Astrocyte (in vitro differentiated cells and primary cell): ENCODE measurements around the gene DIDO1. TPM values are rescaled to one million over a fixed set of nuclear protein-coding genes. Genes with fewer than 3 reads are reported as not detected.

Source experiments
- DNase-seq: peaks from one replicate; pipeline ENCODE4 v3.0.0-alpha.2; 2010; ENCODE audit warnings: low read depth
- FAIRE-seq: peaks from 2 replicates; lab custom pipeline; 2011; peaks lifted over from hg19 to GRCh38; lab: Jason Lieb, UNC
- H2AFZ ChIP-seq: 2 replicates; pipeline ENCODE4 v1.6.0; 2012; ENCODE audit warnings: low read depth, low read length, inconsistent platforms
- H3K27ac ChIP-seq: 2 replicates; pipeline ENCODE4 v1.5.1; 2011; ENCODE audit warnings: low read depth, low read length, inconsistent platforms
- H3K27me3 ChIP-seq: 2 replicates; pipeline ENCODE4 v1.6.0; 2011; ENCODE audit warnings: low read length, inconsistent platforms; ENCODE audit not compliant: insufficient read depth
- H3K36me3 ChIP-seq: 2 replicates; pipeline ENCODE4 v1.5.1; 2011; ENCODE audit warnings: low read length, inconsistent platforms; ENCODE audit not compliant: insufficient read depth
- H3K4me1 ChIP-seq: 2 replicates; pipeline ENCODE4 v1.5.1; 2011; ENCODE audit warnings: low read length, inconsistent platforms; ENCODE audit not compliant: insufficient read depth
- H3K4me2 ChIP-seq: 2 replicates; pipeline ENCODE4 v1.6.0; 2012; ENCODE audit warnings: low read length, inconsistent platforms
- H3K4me3 ChIP-seq: 2 replicates; pipeline ENCODE4 v1.5.1; 2011; ENCODE audit warnings: low read depth, mild to moderate bottlenecking, low read length, inconsistent platforms; ENCODE audit not compliant: insufficient read depth
- H3K79me2 ChIP-seq: 2 replicates; pipeline ENCODE4 v1.6.0; 2012; ENCODE audit warnings: mild to moderate bottlenecking, low read length, inconsistent platforms; ENCODE audit not compliant: insufficient read depth
- H3K9ac ChIP-seq: 2 replicates; pipeline ENCODE4 v1.6.0; 2012; ENCODE audit warnings: mild to moderate bottlenecking, low read length, inconsistent platforms
- H3K9me3 ChIP-seq: 2 replicates; pipeline ENCODE4 v1.5.1; 2012; ENCODE audit warnings: low read depth, mild to moderate bottlenecking, low read length, inconsistent platforms; ENCODE audit not compliant: insufficient read depth
- H4K20me1 ChIP-seq: 2 replicates; pipeline ENCODE4 v1.6.0; 2012; ENCODE audit warnings: low read length, inconsistent platforms; ENCODE audit not compliant: insufficient read depth
- H3K27ac Mint-ChIP-seq: one replicate; pipeline ENCODE4 v1.8.0; 2021; ENCODE audit warnings: mild to moderate bottlenecking, mixed read lengths; ENCODE audit not compliant: unreplicated experiment
- H3K27me3 Mint-ChIP-seq: one replicate; pipeline ENCODE4 v1.8.0; 2021; ENCODE audit warnings: low read depth, mixed read lengths; ENCODE audit not compliant: unreplicated experiment
- H3K36me3 Mint-ChIP-seq: one replicate; pipeline ENCODE4 v1.8.0; 2021; ENCODE audit warnings: low read depth, mixed read lengths; ENCODE audit not compliant: unreplicated experiment
- H3K4me1 Mint-ChIP-seq: one replicate; pipeline ENCODE4 v1.8.0; 2021; ENCODE audit warnings: low read depth, mixed read lengths; ENCODE audit not compliant: unreplicated experiment
- H3K4me3 Mint-ChIP-seq: one replicate; pipeline ENCODE4 v1.8.0; 2021; ENCODE audit warnings: mild to moderate bottlenecking, moderate library complexity, mixed read lengths; ENCODE audit not compliant: unreplicated experiment
- H3K9me3 Mint-ChIP-seq: one replicate; pipeline ENCODE4 v1.8.0; 2021; ENCODE audit warnings: mild to moderate bottlenecking, mixed read lengths; ENCODE audit not compliant: unreplicated experiment
- CTCF ChIP-seq: IDR thresholded peaks from 2 replicates; pipeline ENCODE4 v1.5.1; 2011; ENCODE audit warnings: low read depth, mild to moderate bottlenecking, inconsistent platforms, low read length, moderate library complexity; ENCODE audit not compliant: insufficient read depth
- EZH2 ChIP-seq: IDR thresholded peaks from 2 replicates; pipeline ENCODE4 v1.6.1; 2012; ENCODE audit warnings: mild to moderate bottlenecking, low read length, inconsistent platforms; ENCODE audit not compliant: insufficient read depth
- total RNA-seq: library from RNA; stranded (reverse); gene quantifications from 2 replicates; pipeline ENCODE4 v1.2.1, GENCODE V29; 2021

DIDO1 gene
- total RNA-seq, 1 donor from 2014 or later: 39.0 TPM

GRCh38 chr20:62888406-62888805 is 37.9 kb downstream of the DIDO1 start:
- H3K36me3 Mint-ChIP-seq: peaks cover 21% of the 10 kb centered on the region
- no peak for FAIRE-seq
- peak overlapping the region; percentile 35 for H3K9ac ChIP-seq
- H3K4me1 ChIP-seq: peaks cover 19% of the 10 kb centered on the region
- no peaks in the 10 kb centered on the region for H3K9me3 Mint-ChIP-seq
- peaks cover 76% of the 10 kb centered on the region for H4K20me1 ChIP-seq
- no peak for DNase-seq
- H3K27me3 Mint-ChIP-seq: no peaks in the 10 kb centered on the region
- peak overlapping the region; percentile 45 for H3K27ac ChIP-seq
- no peaks in the 10 kb centered on the region for H3K9me3 ChIP-seq
- no peak overlapping the region for H3K27ac Mint-ChIP-seq
- peak overlapping the region; percentile 53 for H3K4me2 ChIP-seq
- no peak overlapping the region for H2AFZ ChIP-seq
- H3K4me3 ChIP-seq: no peak overlapping the region
- no peak overlapping the region for H3K4me3 Mint-ChIP-seq
- H3K36me3 ChIP-seq: peaks cover 38% of the 10 kb centered on the region
- H3K27me3 ChIP-seq: no peaks in the 10 kb centered on the region
- peaks cover 26% of the 10 kb centered on the region for H3K4me1 Mint-ChIP-seq
- TF ChIP-seq EZH2: no peak
- H3K79me2 ChIP-seq: no peaks in the 10 kb centered on the region

GRCh38 chr20:62887860-62888239 is 38.5 kb downstream of the DIDO1 start:
- no peaks in the 10 kb centered on the region for H3K27me3 ChIP-seq
- H3K79me2 ChIP-seq: no peaks in the 10 kb centered on the region
- H3K9me3 ChIP-seq: no peaks in the 10 kb centered on the region
- Mint-ChIP-seq H3K27ac (peak overlapping the region; percentile 58), H3K4me1 (peaks cover 26% of the 10 kb centered on the region), H3K9me3 (no peaks in the 10 kb centered on the region), H3K4me3 (peak overlapping the region; percentile 50), H3K36me3 (peaks cover 19% of the 10 kb centered on the region), H3K27me3 (no peaks in the 10 kb centered on the region)
- TF ChIP-seq EZH2: no peak
- no peak for TF ChIP-seq CTCF
- H3K4me2 ChIP-seq: peak overlapping the region; percentile 53
- H2AFZ ChIP-seq: no peak overlapping the region
- DNase-seq: no peak
- H3K9ac ChIP-seq: peak overlapping the region; percentile 35
- H3K4me1 ChIP-seq: peaks cover 19% of the 10 kb centered on the region
- peaks cover 72% of the 10 kb centered on the region for H4K20me1 ChIP-seq
- FAIRE-seq: no peak
- H3K27ac ChIP-seq: peak overlapping the region; percentile 45
- H3K4me3 ChIP-seq: no peak overlapping the region
- peaks cover 34% of the 10 kb centered on the region for H3K36me3 ChIP-seq

- no peak for TF ChIP-seq EZH2
- TF ChIP-seq CTCF: peak; percentile 10
- DNase-seq (peak; percentile 92), FAIRE-seq (peak; percentile 70)
- Histone ChIP-seq H3K4me1 (peaks cover 19% of the 10 kb centered on the region), H3K9ac (peak overlapping the region; percentile 35), H3K4me2 (peak overlapping the region; percentile 53), H3K36me3 (peaks cover 28% of the 10 kb centered on the region), H3K27me3 (no peaks in the 10 kb centered on the region), H3K9me3 (no peaks in the 10 kb centered on the region), H3K79me2 (no peaks in the 10 kb centered on the region), H2AFZ (no peak overlapping the region), H4K20me1 (peaks cover 67% of the 10 kb centered on the region), H3K27ac (peak overlapping the region; percentile 45), H3K4me3 (no peak overlapping the region)
- Mint-ChIP-seq H3K27me3 (no peaks in the 10 kb centered on the region), H3K4me3 (peak overlapping the region; percentile 50), H3K36me3 (peaks cover 19% of the 10 kb centered on the region), H3K9me3 (no peaks in the 10 kb centered on the region), H3K4me1 (peaks cover 26% of the 10 kb centered on the region), H3K27ac (peak overlapping the region; percentile 77)
Observed at GRCh38 chr20:62887152-62887859, 39.0 kb downstream of the DIDO1 start.
